UCSD-AML1 (cell line): ENCODE measurements around the gene PHYHD1.

Experiments
- DNase-seq: peaks from one replicate; lab custom pipeline; 2025; ENCODE audit not compliant: unreplicated experiment; lab: John Stamatoyannopoulos, UW

PHYHD1 gene

GRCh38 chr9:128920381-128921058 is at the start of gene PHYHD1:
TSS of gene PHYHD1 (plus strand) at chr9:128920982. CDS start at chr9:128922324, 1,342 bp downstream.
- DNase-seq: no peak

GRCh38 chr9:128877852-128878251 is 42.9 kb upstream of the PHYHD1 start:
- DNase-seq: peak; percentile 20

- peak; percentile 98 for DNase-seq
Observed at GRCh38 chr9:128881884-128882676, 38.7 kb upstream of the PHYHD1 start, which contains the start of the genes KYAT1 and LRRC8A. TSS of gene KYAT1 (minus strand) at chr9:128881950. CDS start at chr9:128845405, 36,545 bp downstream. TSS of gene LRRC8A (plus strand) at chr9:128882133. CDS start at chr9:128907165, 25,032 bp downstream.

DNA sequence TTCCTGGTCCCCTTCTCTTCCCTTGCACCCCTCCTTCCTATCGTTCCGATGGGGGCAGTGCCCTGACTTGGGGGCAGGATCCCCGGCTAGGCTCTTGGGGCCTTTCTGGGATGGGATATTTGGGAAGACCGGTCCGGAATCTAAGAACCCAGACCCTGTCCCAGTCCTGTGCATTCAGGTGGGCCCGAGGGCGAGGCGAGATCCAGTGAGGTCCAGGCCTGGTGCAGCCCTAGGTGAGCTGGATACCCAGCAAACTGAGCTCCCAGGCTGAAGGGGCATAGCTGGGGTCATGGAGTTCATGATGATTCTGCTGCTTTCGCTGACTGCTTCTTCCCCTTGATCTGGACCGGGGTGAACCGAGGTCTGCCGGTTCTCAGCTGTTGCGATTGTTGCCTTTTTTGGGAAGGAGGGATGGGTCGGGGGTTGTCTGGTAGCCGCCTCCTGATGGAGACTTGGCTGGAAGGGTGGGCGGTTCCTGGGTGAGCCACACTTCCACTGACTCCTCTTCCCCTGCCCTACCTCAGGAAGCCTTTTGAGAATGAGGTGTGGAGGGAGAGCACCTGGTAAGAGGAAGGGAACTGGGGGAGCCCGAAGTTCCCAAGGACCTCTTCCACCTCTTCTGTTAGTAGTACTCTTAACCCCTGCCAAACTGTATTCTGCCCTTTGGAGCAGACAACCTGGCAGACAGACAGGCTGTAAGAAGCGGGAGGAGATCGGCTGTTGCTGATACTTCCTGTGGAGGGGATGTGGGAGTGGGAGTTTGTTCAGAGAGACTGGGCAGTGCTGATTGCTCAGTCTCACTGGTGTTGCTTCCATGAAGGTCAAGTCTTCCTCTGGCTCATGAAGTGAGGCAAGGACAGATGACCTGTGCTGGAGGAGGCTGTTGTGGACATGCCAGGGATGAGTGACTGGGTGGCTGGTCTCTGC is 37.8 kb upstream of the PHYHD1 start:
- DNase-seq: peak; percentile 40

- DNase-seq: no peak
Observed at GRCh38 chr9:128884164-128884563, 36.6 kb upstream of the PHYHD1 start.

DNA sequence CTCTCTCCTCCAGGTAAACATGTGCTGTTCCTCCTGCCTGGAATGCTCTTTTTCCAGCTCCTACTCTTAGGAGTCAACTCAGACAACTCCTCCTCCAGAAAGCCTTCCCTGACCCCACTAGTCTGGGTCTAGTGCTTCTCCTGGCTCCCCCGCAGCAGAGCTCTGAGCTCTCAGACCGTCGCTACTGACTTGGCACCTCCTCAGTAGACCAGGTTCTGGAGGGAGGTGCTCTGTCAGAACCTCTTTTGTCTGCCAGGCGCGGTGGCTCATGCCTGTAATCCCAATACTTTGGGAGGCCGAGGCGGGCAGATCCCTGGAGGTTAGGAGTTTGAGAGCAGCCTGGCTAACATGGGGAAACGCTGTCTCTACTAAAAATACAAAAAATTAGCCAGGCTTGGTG is 35.4 kb upstream of the PHYHD1 start:
- no peak for DNase-seq

DNA sequence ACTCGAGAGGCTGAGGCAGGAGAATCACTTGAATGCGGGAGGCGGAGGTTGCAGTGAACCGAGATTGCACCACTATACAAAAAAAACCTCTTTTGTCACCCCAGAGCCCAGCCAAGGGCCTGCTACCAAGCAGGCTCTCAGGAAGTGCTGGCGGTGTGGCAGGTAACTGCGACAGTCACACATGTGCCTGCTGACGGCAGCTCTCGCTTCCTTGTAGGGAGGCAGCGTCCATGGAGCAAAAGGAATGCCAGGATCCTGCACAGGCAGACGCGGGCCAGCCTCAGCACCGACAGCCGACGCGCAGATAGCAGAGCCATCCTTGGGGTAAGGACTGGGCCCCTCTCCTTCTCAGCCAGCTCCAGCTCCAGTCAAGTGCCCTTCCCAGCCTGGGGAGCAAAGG is 35.0 kb upstream of the PHYHD1 start:
- no peak for DNase-seq

GRCh38 chr9:128886211-128886891 is 34.4 kb upstream of the PHYHD1 start:
- DNase-seq: peak; percentile 18

DNA sequence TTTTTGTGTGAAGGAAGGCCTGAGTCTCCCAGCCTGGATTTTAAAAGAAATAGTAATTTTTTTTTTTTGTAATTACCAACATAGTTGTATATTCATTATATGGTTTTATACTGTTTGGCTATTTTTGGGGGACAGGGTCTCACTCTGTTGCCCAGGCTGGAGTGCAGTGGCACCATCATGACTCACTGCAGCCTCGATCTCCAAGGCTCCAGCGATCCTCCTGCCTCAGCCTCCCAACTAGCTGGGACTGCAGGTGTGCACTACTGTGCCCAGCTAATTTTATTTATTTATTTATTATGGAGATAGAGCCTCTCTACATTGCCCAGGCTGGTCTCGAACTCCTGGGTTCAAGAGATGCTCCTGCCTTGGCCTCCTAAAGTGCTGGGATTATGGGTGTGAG is 33.7 kb upstream of the PHYHD1 start:
- DNase-seq: no peak

GRCh38 chr9:128887914-128888350 is 32.9 kb upstream of the PHYHD1 start:
- peak; percentile 31 for DNase-seq

- DNase-seq: no peak
Observed at GRCh38 chr9:128891321-128892220, 29.2 kb upstream of the PHYHD1 start.

- no peak for DNase-seq
Observed at GRCh38 chr9:128892221-128892921, 28.4 kb upstream of the PHYHD1 start.

- DNase-seq: no peak
Observed at GRCh38 chr9:128893354-128893753, 27.4 kb upstream of the PHYHD1 start.

DNA sequence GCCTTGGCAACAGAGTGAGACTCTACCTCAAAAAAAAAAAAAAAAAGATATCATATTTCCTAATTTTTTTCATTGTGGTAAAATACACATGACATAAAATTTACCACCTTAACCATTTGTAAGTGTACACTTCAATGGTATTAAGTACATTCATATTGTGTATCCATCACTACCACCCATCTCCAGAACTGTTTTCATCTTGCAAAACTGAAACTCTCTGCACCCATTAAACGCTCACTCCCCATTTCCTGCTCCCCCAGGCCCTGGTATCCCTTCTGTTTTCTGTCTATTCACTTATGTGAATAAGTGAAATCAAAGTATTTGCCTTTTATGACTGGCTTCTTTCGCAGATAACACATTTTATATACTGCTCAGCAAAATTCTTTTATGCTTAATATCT is 26.0 kb upstream of the PHYHD1 start:
- no peak for DNase-seq

DNA sequence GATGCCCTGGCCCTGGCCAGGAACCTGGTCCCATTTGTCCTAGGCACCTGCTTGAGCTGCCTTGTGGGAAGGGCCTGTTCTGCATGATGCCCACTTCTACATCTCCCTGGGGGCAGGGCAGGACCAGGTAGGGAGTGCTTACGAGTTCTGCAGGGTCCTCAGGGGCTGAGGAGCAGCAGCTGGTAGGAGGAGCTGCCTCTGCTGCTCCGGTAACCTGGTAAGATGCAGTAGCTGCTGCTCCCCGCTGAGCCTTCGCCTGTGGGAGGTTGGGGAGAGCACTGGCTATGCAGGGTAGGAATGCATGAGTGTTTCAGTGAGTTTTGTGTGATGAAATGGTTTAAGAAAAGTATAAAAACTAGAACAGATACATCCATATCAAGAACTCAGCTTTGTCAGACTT is 25.2 kb upstream of the PHYHD1 start:
- DNase-seq: no peak

- no peak for DNase-seq
Observed at GRCh38 chr9:128898382-128898781, 22.4 kb upstream of the PHYHD1 start.

GRCh38 chr9:128898845-128899565 is 21.8 kb upstream of the PHYHD1 start:
- DNase-seq: no peak
